Measurements from ENCODE around the gene AFTPH.

GRCh38 chr2:64602436-64602835 lies 78.3 kb downstream of the AFTPH start:
- no peak for TF ChIP-seq CTCF (IDR thresholded peaks at IDR 0.05)
- TF ChIP-seq POLR2A (IDR thresholded peaks at IDR 0.05), result no peak
